Measurements from ENCODE around the gene SGO1.

GRCh38 chr3:20145874-20146273 lies 40.1 kb downstream of the SGO1 start:
- no peak for TF ChIP-seq CTCF (conservative IDR thresholded peaks at IDR 0.05; ENCODE audit: low read depth, low read length)
- TF ChIP-seq EZH2 (IDR thresholded peaks at IDR 0.05; ENCODE audit: borderline replicate concordance, low read depth, low read length, poor library complexity, severe bottlenecking), result no peak

All from A673 (cell line).